K562 (cell line): ENCODE results near the gene DNPEP. TPM values are rescaled to one million over a fixed set of nuclear protein-coding genes. Genes with fewer than 3 reads are reported as not detected.
A peak's percentile ranks its signal among the peaks of the same experiment; 100 is the strongest.

Experiments used
- ARID4B ChIP-seq: sonication (generic); formaldehyde crosslinking; IDR thresholded peaks from 2 replicates; pipeline ENCODE4 v1.8.0; 2022; ENCODE audit warnings: mild to moderate bottlenecking, missing genetic modification reagents
- BRD9 ChIP-seq: fragments of 450-650 bp; IDR thresholded peaks from 2 replicates; pipeline ENCODE4 v1.6.1; 2018; ENCODE audit warnings: low read depth; ENCODE audit not compliant: partially characterized antibody
- CHCHD3 ChIP-seq: fragments of 250-450 bp; sonication (Bioruptor Pico); IDR thresholded peaks from 2 replicates; pipeline ENCODE4 v2.1.2; 2022; ENCODE audit warnings: mild to moderate bottlenecking
- E2F6 ChIP-seq, 2 experiments: IDR thresholded peaks; 2 replicates each; pipeline ENCODE4 v1.6.1; 2011; ENCODE audit warnings: borderline replicate concordance in 1 of 2, control low read depth in 1 of 2, low read depth in 1 of 2, low read length in 1 of 2, mild to moderate bottlenecking in 1 of 2, mixed read lengths in 1 of 2, moderate library complexity in 1 of 2; ENCODE audit not compliant: insufficient read depth in 1 of 2, insufficient read length in 1 of 2, poor library complexity in 1 of 2, severe bottlenecking in 1 of 2; ENCODE audit errors: extremely low read depth in 1 of 2
- EGR1 ChIP-seq: fragments of 450-650 bp; conservative IDR thresholded peaks from 2 replicates; pipeline ENCODE4 v1.6.1; 2017; ENCODE audit warnings: mild to moderate bottlenecking
- FOXK1 ChIP-seq: sonication (generic); formaldehyde crosslinking; IDR thresholded peaks from 2 replicates; pipeline ENCODE4 v1.8.0; 2022; ENCODE audit warnings: missing genetic modification reagents, mild to moderate bottlenecking, borderline replicate concordance
- HDAC6 ChIP-seq: IDR thresholded peaks from 2 replicates; pipeline ENCODE4 v1.6.1; 2012; ENCODE audit warnings: low read depth, mild to moderate bottlenecking, control low read depth, inconsistent platforms, low read length, moderate library complexity
- HMG20A ChIP-seq: fragments of 450-650 bp; formaldehyde crosslinking; conservative IDR thresholded peaks from 2 replicates; pipeline ENCODE4 v1.4.0; 2020; ENCODE audit warnings: mild to moderate bottlenecking, mixed read lengths
- MAFF ChIP-seq: IDR thresholded peaks from 2 replicates; pipeline ENCODE4 v1.6.1; 2012; ENCODE audit warnings: low read length, improper control_type of control experiment
- NCOA1 ChIP-seq: fragments of 450-650 bp; IDR thresholded peaks from 2 replicates; pipeline ENCODE4 v1.6.1; 2016; ENCODE audit warnings: low read depth
- POLR2H ChIP-seq: IDR thresholded peaks from 2 replicates; pipeline ENCODE4 v1.6.1; 2016; ENCODE audit warnings: missing genetic modification characterization, low read depth, mild to moderate bottlenecking, control low read depth, missing compliant biosample characterization, moderate library complexity
- RBFOX2 ChIP-seq: fragments of 200-400 bp; formaldehyde crosslinking; IDR thresholded peaks from 2 replicates; pipeline ENCODE4 v1.6.1; 2017; ENCODE audit warnings: low read depth, mild to moderate bottlenecking, low read length, moderate library complexity
- SMARCE1 ChIP-seq: fragments of 450-650 bp; IDR thresholded peaks from 2 replicates; pipeline ENCODE4 v1.7.1; 2016; ENCODE audit warnings: mild to moderate bottlenecking
- SRSF9 ChIP-seq: fragments of 200-400 bp; formaldehyde crosslinking; IDR thresholded peaks from 2 replicates; pipeline ENCODE4 v1.6.1; 2017; ENCODE audit warnings: low read depth, low read length, borderline replicate concordance
- polyA plus RNA-seq, 8 experiments: library from polyadenylated mRNA; depleted of rRNA in 4 of 8; stranded (reverse) in 5 of 8; unstranded in 3 of 8; fragments of >200 nt; fragmentation: Nextera tagmentation in 2 of 8; fragmentation: Illumina TruSeq in 1 of 8; extraction: Ambion mirVana in 2 of 8; extraction: Trizol in 1 of 8; gene quantifications; 2 replicates each; pipeline versions ENCODE4 v1.2.1 to v1.2.3, GENCODE V29; 2011 to 2014; ENCODE audit warnings: inconsistent platforms in 1 of 8, missing spikeins in 1 of 8
- total RNA-seq, 7 experiments: library from RNA; depleted of rRNA in 6 of 7; stranded (reverse); fragments of >200 nt in 6 of 7; fragmentation: Illumina TruSeq in 2 of 7; extraction: Trizol in 2 of 7; gene quantifications; 2 replicates each; pipeline versions ENCODE4 v1.2.1 to v1.2.3, GENCODE V29; 2011 to 2021; ENCODE audit warnings: low replicate concordance in 1 of 7
- TF ChIP-seq, protein P1 (sequence below), 2 experiments: fragments of 450-650 bp; IDR thresholded peaks; 2 replicates each; pipeline ENCODE4 v1.6.1; 2018; ENCODE audit warnings: mild to moderate bottlenecking in 2 of 2, low read depth in 1 of 2; ENCODE audit not compliant: partially characterized antibody in 2 of 2
- TF ChIP-seq, protein P2 (sequence below): sonication (generic); formaldehyde crosslinking; IDR thresholded peaks from 2 replicates; pipeline ENCODE4 v1.8.0; 2022; ENCODE audit warnings: mild to moderate bottlenecking, missing genetic modification reagents

The DNPEP gene
- total and polyA plus RNA-seq, 9 of the 15 experiments (the other 6 are each of a cell fraction or from before 2014, with no cell fraction given) = 34.6 to 71.4 (median 45.5) TPM

- TF ChIP-seq POLR2H (no peak), HDAC6 (no peak), BRD9 (no peak), SRSF9 (no peak), CHCHD3 (CRISPR knock-in tag) (no peak), E2F6 (IDR thresholded peaks at IDR 0.05; ENCODE audit: borderline replicate concordance in 1 of 2, extremely low read depth in 1 of 2, insufficient read depth in 1 of 2, insufficient read length in 1 of 2, low read depth in 1 of 2, low read length in 1 of 2, poor library complexity in 1 of 2, severe bottlenecking in 1 of 2) (peak in 1 of 2 experiments; percentile 47), EGR1 (peak; percentile 27; the same call in 1 of the 2 replicates), SMARCE1 (no peak), FOXK1 (CRISPR knock-in tag) (no peak), MAFF (no peak), NCOA1 (no peak), RBFOX2 (no peak), ARID4B (CRISPR knock-in tag) (peak; percentile 36; the same call in 1 of the 2 replicates), HMG20A (CRISPR knock-in tag) (no peak)
- TF ChIP-seq, protein P1, sequence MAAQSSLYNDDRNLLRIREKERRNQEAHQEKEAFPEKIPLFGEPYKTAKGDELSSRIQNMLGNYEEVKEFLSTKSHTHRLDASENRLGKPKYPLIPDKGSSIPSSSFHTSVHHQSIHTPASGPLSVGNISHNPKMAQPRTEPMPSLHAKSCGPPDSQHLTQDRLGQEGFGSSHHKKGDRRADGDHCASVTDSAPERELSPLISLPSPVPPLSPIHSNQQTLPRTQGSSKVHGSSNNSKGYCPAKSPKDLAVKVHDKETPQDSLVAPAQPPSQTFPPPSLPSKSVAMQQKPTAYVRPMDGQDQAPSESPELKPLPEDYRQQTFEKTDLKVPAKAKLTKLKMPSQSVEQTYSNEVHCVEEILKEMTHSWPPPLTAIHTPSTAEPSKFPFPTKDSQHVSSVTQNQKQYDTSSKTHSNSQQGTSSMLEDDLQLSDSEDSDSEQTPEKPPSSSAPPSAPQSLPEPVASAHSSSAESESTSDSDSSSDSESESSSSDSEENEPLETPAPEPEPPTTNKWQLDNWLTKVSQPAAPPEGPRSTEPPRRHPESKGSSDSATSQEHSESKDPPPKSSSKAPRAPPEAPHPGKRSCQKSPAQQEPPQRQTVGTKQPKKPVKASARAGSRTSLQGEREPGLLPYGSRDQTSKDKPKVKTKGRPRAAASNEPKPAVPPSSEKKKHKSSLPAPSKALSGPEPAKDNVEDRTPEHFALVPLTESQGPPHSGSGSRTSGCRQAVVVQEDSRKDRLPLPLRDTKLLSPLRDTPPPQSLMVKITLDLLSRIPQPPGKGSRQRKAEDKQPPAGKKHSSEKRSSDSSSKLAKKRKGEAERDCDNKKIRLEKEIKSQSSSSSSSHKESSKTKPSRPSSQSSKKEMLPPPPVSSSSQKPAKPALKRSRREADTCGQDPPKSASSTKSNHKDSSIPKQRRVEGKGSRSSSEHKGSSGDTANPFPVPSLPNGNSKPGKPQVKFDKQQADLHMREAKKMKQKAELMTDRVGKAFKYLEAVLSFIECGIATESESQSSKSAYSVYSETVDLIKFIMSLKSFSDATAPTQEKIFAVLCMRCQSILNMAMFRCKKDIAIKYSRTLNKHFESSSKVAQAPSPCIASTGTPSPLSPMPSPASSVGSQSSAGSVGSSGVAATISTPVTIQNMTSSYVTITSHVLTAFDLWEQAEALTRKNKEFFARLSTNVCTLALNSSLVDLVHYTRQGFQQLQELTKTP (IDR thresholded peaks at IDR 0.05; ENCODE audit: low read depth in 1 of 2, partially characterized antibody in 2 of 2) = peak in 1 of 2 experiments; percentile 44
- TF ChIP-seq, protein P2, sequence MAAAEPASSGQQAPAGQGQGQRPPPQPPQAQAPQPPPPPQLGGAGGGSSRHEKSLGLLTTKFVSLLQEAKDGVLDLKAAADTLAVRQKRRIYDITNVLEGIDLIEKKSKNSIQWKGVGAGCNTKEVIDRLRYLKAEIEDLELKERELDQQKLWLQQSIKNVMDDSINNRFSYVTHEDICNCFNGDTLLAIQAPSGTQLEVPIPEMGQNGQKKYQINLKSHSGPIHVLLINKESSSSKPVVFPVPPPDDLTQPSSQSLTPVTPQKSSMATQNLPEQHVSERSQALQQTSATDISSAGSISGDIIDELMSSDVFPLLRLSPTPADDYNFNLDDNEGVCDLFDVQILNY (CRISPR knock-in tag) = 0 out of 2 replicates have a peak, but pooled peaks have one; percentile 43
Measured at GRCh38 chr2:219331560-219332213, 56.0 kb downstream of the DNPEP start (continued).
